GM20000 (cell line): ENCODE data around the gene TERB1.

ENCODE experiments used
- DNase-seq: peaks from one replicate; pipeline ENCODE4 v3.0.0; 2012; ENCODE audit warnings: low spot score
- TF ChIP-seq, protein P1 (sequence below): IDR thresholded peaks from 2 replicates; pipeline ENCODE4 v1.5.1; 2012; ENCODE audit warnings: mild to moderate bottlenecking, control low read depth; ENCODE audit errors: extremely low read depth, missing control alignments

Gene TERB1

DNA sequence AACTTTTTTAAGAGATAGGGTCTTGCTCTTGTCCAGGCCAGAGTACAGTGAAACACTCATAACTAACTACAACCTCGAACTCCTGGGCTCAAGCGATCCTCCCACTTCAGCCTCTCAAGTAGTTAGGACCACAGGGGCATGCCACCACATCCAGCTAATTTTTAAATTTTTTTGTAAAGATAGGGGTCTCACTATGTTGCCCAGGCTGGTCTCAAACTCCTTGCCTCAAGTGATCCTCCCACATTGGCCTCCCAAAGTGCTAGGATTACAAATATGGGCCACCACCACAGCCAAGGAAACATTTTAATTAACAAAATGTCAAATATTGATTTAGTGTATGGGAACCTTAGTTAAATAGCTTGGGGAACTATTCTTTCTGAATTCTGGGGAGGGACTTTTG is 47.2 kb downstream of the TERB1 start:
- no peak for DNase-seq
- TF ChIP-seq, protein P1, sequence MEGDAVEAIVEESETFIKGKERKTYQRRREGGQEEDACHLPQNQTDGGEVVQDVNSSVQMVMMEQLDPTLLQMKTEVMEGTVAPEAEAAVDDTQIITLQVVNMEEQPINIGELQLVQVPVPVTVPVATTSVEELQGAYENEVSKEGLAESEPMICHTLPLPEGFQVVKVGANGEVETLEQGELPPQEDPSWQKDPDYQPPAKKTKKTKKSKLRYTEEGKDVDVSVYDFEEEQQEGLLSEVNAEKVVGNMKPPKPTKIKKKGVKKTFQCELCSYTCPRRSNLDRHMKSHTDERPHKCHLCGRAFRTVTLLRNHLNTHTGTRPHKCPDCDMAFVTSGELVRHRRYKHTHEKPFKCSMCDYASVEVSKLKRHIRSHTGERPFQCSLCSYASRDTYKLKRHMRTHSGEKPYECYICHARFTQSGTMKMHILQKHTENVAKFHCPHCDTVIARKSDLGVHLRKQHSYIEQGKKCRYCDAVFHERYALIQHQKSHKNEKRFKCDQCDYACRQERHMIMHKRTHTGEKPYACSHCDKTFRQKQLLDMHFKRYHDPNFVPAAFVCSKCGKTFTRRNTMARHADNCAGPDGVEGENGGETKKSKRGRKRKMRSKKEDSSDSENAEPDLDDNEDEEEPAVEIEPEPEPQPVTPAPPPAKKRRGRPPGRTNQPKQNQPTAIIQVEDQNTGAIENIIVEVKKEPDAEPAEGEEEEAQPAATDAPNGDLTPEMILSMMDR: no peak

DNA sequence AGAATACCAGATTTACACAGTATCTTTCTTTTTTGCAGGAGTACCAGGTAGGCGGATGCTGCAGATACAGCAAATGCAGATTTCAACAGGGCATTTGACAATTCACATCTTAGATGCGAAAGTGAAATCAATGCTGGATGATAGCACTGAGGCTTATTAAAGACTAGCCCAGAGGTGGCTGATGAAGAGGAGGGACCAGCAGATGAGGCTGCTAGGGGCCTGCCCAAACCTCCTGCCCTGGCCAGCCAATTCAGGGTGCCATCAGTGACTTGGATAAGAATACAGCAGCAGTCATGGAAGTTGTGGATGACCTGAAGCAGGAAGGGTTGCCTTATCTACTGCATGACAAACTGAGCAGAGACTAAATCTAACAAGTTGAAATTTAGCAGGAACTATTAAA is 48.4 kb downstream of the TERB1 start:
- DNase-seq: no peak
- TF ChIP-seq, protein P1: no peak

DNA sequence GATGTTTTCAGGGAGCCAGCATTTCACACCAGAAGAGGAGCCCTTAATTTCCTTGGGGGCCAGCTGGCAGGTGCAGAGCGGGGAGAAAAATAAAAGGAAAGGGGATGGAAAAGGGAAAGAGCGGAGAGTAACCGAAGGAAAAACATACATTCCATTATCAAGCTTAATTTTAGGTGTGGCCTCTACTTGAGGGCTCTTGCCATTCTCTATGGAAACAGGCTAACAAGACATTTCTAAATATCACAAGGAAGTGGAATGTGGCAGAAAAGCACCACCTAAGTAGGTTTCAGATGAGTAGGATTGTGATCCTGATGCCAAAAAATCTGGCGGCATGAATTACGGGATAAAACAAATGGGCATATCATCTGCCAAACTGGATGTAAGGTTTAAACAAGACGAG is 49.0 kb downstream of the TERB1 start:
- TF ChIP-seq, protein P1: no peak
- DNase-seq: no peak

DNA sequence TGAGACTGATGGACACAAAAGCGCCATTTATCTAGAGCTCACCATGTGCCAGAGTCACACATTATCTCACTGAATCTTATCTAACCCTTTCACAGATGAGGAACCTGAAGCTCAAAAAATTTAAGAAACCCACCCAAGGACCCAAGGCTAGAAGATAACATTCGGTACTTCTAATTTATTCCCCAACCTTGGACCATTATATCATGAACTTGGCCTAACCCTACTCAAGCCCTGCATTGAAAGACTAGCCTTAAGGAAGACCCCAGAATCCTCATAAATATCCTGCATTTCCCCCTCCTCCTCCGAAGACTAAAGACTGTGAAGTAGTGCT is 49.4 kb downstream of the TERB1 start:
- TF ChIP-seq, protein P1: no peak
- DNase-seq: no peak

DNA sequence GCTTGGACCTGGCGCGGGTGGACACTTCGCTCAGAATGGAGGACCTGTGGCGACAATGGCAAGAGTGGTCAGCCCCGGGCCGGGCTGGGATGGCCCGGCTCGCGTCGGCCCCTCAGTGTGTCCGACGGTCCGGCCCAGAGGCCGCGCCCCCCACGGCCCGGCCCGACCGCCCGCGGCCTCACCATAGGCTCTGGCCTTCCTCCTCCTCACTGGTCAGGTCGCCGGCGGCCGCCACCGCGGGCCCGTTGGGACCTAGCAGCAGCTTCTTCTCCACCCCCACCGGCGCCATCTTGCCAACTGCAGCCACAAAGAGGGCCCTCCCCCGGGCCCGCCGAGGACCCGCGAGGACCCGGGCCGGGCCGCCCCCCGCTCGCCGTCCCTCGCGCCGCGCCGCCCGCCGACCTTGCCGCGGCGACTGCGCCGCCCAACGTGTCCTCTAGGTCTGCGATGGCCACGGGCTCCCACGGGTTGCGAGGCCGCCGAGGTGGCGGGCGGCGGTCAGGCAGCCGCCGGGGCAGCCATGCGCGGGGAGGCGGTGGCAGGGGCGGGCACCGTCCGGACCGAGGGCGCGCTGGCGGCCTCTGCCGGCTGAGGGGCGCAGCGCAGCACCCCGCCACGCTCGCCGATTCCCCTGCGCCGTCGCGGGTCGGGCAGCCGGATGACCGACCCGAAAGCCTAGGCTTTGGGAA is 49.9 kb downstream of the TERB1 start, which contains the start of gene DYNC1LI2:
Gene DYNC1LI2 (minus strand): TSS at position 307 of the 689 bp plus-strand sequence. CDS start 18 bp downstream, at position 289.
- TF ChIP-seq, protein P1: peak; percentile 99
- DNase-seq: peak; percentile 98

DNA sequence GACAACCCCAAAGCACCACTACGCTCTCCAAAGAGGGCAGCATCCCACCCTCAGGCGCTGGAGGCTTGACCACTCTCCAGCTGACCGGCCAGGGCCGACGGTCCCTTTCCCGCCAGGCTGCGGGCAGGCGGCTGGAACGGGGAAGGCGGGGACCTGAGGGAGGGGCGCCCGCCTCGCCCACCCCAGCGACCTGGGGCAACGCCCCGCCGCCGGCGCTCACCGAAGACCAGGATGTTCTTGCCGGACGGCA is 50.4 kb downstream of the TERB1 start:
- no peak for DNase-seq

DNA sequence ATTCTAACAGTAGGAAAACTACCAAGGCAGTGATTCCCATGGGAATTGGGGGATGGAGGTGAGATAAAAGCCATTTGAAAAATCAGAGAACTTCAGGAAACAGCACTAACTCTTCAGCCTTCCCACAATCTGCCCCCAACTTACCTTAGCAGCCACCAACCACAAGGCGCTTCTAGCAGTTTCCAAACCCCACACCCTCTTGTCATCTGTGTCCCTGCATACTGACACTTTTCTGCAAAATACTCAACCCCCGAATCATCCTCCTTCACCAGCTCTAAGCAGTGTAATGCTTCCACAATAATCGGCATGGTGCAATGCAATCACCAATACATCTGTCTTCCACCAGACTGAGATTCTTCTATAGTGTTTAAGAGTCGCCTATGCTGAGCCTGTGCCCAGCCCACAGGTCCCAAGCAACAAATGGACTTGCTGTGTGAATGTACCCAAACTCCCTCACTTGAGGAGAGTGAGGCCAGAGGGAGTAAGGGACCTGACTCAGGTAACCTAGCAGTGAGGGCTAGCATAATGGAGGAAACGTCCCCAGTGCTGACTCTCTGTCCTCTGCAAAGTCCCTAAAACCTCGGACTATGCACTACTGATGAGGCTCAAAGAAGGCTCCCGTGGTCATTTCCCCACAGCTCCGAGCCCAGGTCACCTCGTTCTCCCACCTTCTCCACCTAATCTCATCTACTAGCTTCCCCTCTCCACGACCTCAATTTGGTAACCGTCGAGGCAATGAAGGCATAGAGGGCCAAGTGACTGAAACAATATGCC is 50.9 kb downstream of the TERB1 start:
- DNase-seq: peak; percentile 50
- TF ChIP-seq, protein P1: no peak

More for the DNA sequence above, 50.4 kb downstream of the TERB1 start:
- TF ChIP-seq, protein P1: no peak
